Measurements from ENCODE around the gene ATG9A. TPM values are rescaled to one million over a fixed set of nuclear protein-coding genes. Genes with fewer than 3 reads are reported as not detected.

The ATG9A gene
- total RNA-seq, 2 donors from 2014 or later, result 38.8 to 78.8 TPM

GRCh38 chr2:219252900-219253752 is 23.7 kb upstream of the ATG9A start, which contains the start of gene TUBA4B:
TSS of gene TUBA4B (plus strand) at chr2:219253243. CDS start at chr2:219253408, 165 bp downstream.
- 3% methylated on average over 46 of the region's 49 CpGs for WGBS
- Histone ChIP-seq H3K4me1 (replicated peaks) (peaks cover 28% of the 10 kb centered on the region), H3K9me3 (no peaks in the 10 kb centered on the region), H3K36me3 (no peaks in the 10 kb centered on the region), H3K4me3 (peak within 1 kb of the TSS; percentile 64 to 67), H3K27me3 (replicated peaks; ENCODE audit: insufficient read depth) (no peaks in the 10 kb centered on the region), H3K27ac (peak within 1 kb of the TSS; percentile 84 to 94)
- TF ChIP-seq CTCF (IDR thresholded peaks at IDR 0.05) (no peak), POLR2AphosphoS5 (IDR thresholded peaks at IDR 0.05) (peak; percentile 30), POLR2A (IDR thresholded peaks at IDR 0.05) (peak; percentile 30)
- intact Hi-C loops (cut with DNase I), result no loop called here
- no peak for DNase-seq (ENCODE audit: low spot score)

- DNase-seq (ENCODE audit: low spot score), result no peak
- peak overlapping the region; percentile 84 to 94 for H3K27ac ChIP-seq
- no peaks in the 10 kb centered on the region for H3K27me3 ChIP-seq (replicated peaks; ENCODE audit: insufficient read depth)
- TF ChIP-seq POLR2A (IDR thresholded peaks at IDR 0.05) (no peak), CTCF (IDR thresholded peaks at IDR 0.05) (no peak), POLR2AphosphoS5 (IDR thresholded peaks at IDR 0.05) (no peak)
- peak overlapping the region; percentile 64 to 67 for H3K4me3 ChIP-seq
- peaks cover 29% of the 10 kb centered on the region for H3K4me1 ChIP-seq (replicated peaks)
- H3K36me3 ChIP-seq, result no peaks in the 10 kb centered on the region
- intact Hi-C loops (cut with DNase I), result no loop called here
- 8% methylated on average over 9 of the region's 9 CpGs for WGBS
- H3K9me3 ChIP-seq, result no peaks in the 10 kb centered on the region
Measured at GRCh38 chr2:219252570-219252899, 23.1 kb upstream of the ATG9A start.

GRCh38 chr2:219252084-219252483 is 22.6 kb upstream of the ATG9A start:
- peak overlapping the region; percentile 64 to 67 for H3K4me3 ChIP-seq
- intact Hi-C loops (cut with DNase I), result no loop called here
- WGBS, result 71% methylated on average over 5 of the region's 5 CpGs
- no peaks in the 10 kb centered on the region for H3K36me3 ChIP-seq
- no peak for DNase-seq (ENCODE audit: low spot score)
- H3K27ac ChIP-seq, result peak overlapping the region; percentile 84 to 94
- TF ChIP-seq CTCF (IDR thresholded peaks at IDR 0.05) (no peak), POLR2A (IDR thresholded peaks at IDR 0.05) (no peak), POLR2AphosphoS5 (IDR thresholded peaks at IDR 0.05) (no peak)
- H3K9me3 ChIP-seq, result no peaks in the 10 kb centered on the region
- H3K4me1 ChIP-seq (replicated peaks), result peaks cover 29% of the 10 kb centered on the region
- H3K27me3 ChIP-seq (replicated peaks; ENCODE audit: insufficient read depth), result no peaks in the 10 kb centered on the region

- WGBS, result 82% methylated on average over 6 of the region's 6 CpGs
- H3K36me3 ChIP-seq, result no peaks in the 10 kb centered on the region
- no peaks in the 10 kb centered on the region for H3K9me3 ChIP-seq
- no peak for TF ChIP-seq POLR2A (IDR thresholded peaks at IDR 0.05)
- no peak for TF ChIP-seq CTCF (IDR thresholded peaks at IDR 0.05)
- no peak for DNase-seq (ENCODE audit: low spot score)
- H3K4me1 ChIP-seq (replicated peaks), result peaks cover 29% of the 10 kb centered on the region
- no peak overlapping the region for H3K4me3 ChIP-seq
- intact Hi-C loops (cut with DNase I), result no loop called here
- no peaks in the 10 kb centered on the region for H3K27me3 ChIP-seq (replicated peaks; ENCODE audit: insufficient read depth)
- H3K27ac ChIP-seq, result peak overlapping the region; percentile 86 to 94
Measured at GRCh38 chr2:219251656-219252055, 22.2 kb upstream of the ATG9A start.
